ENCODE results near the gene PPP1R37. TPM values are rescaled to one million over a fixed set of nuclear protein-coding genes. Genes with fewer than 3 reads are reported as not detected.

PPP1R37 gene
- total and polyA plus RNA-seq, 4 donors = 19.2 to 39.7 (median 25.9) TPM

GRCh38 chr19:45182758-45183157, 89.8 kb downstream of the PPP1R37 start:
- peaks cover 0 to 13% (median 7%) of the 10 kb centered on the region in 5 donors for H3K4me1 ChIP-seq (ENCODE audit: control insufficient read depth in 5 of 5, insufficient read depth in 5 of 5, low read length in 5 of 5)
- no peak for DNase-seq
- H3K4me3 ChIP-seq = no peak overlapping the region
- no peaks in the 10 kb centered on the region for H3K9me3 ChIP-seq (ENCODE audit: control insufficient read depth in 4 of 4, insufficient read depth in 3 of 4, low read length in 3 of 4)
- WGBS, 2 donors = 59 to 61% methylated on average over 4 of the region's 4 CpGs
- ATAC-seq (ENCODE audit: insufficient read depth, low FRiP score) = no peak
- no peak overlapping the region for H3K9ac ChIP-seq (ENCODE audit: insufficient read depth in 1 of 2, low read length in 2 of 2)
- peaks cover 0 to 3% (median 0%) of the 10 kb centered on the region in 4 donors for H3K36me3 ChIP-seq (ENCODE audit: control insufficient read depth in 4 of 4, insufficient read depth in 4 of 4, low read length in 4 of 4)
- TF ChIP-seq CTCF (IDR thresholded peaks at IDR 0.05; ENCODE audit: control extremely low read depth, extremely low read depth) = no peak
- H3K27ac ChIP-seq (ENCODE audit: low read depth in 1 of 2, low read length in 1 of 2) = no peak overlapping the region
- no peaks in the 10 kb centered on the region for H3K27me3 ChIP-seq (ENCODE audit: control insufficient read depth in 3 of 3, insufficient read depth in 3 of 3, low read length in 2 of 3)

- H3K4me3 ChIP-seq = no peak overlapping the region
- TF ChIP-seq CTCF (IDR thresholded peaks at IDR 0.05; ENCODE audit: control extremely low read depth, extremely low read depth) = no peak
- no peaks in the 10 kb centered on the region for H3K27me3 ChIP-seq (ENCODE audit: control insufficient read depth in 3 of 3, insufficient read depth in 3 of 3, low read length in 2 of 3)
- 89 to 93% methylated on average over 5 of the region's 5 CpGs for WGBS, 2 donors
- no peaks in the 10 kb centered on the region for H3K9me3 ChIP-seq (ENCODE audit: control insufficient read depth in 4 of 4, insufficient read depth in 3 of 4, low read length in 3 of 4)
- H3K9ac ChIP-seq (ENCODE audit: insufficient read depth in 1 of 2, low read length in 2 of 2) = no peak overlapping the region
- peaks cover 0 to 13% (median 7%) of the 10 kb centered on the region in 5 donors for H3K4me1 ChIP-seq (ENCODE audit: control insufficient read depth in 5 of 5, insufficient read depth in 5 of 5, low read length in 5 of 5)
- no peak overlapping the region for H3K27ac ChIP-seq (ENCODE audit: low read depth in 1 of 2, low read length in 1 of 2)
- no peak for DNase-seq
- H3K36me3 ChIP-seq (ENCODE audit: control insufficient read depth in 4 of 4, insufficient read depth in 4 of 4, low read length in 4 of 4) = peaks cover 0 to 3% (median 0%) of the 10 kb centered on the region in 4 donors
- ATAC-seq (ENCODE audit: insufficient read depth, low FRiP score) = no peak
Measured at GRCh38 chr19:45184115-45184514, 91.1 kb downstream of the PPP1R37 start.

GRCh38 chr19:45186509-45187334, 93.7 kb downstream of the PPP1R37 start:
- no peaks in the 10 kb centered on the region for H3K36me3 ChIP-seq (ENCODE audit: control insufficient read depth in 4 of 4, insufficient read depth in 4 of 4, low read length in 4 of 4)
- no peak overlapping the region for H3K27ac ChIP-seq (ENCODE audit: low read depth in 1 of 2, low read length in 1 of 2)
- no peaks in the 10 kb centered on the region for H3K27me3 ChIP-seq (ENCODE audit: control insufficient read depth in 3 of 3, insufficient read depth in 3 of 3, low read length in 2 of 3)
- no peak for ATAC-seq (ENCODE audit: insufficient read depth, low FRiP score)
- no peaks in the 10 kb centered on the region for H3K9me3 ChIP-seq (ENCODE audit: control insufficient read depth in 4 of 4, insufficient read depth in 3 of 4, low read length in 3 of 4)
- H3K4me1 ChIP-seq (ENCODE audit: control insufficient read depth in 5 of 5, insufficient read depth in 5 of 5, low read length in 5 of 5) = no peaks in the 10 kb centered on the region
- TF ChIP-seq CTCF (IDR thresholded peaks at IDR 0.05; ENCODE audit: control extremely low read depth, extremely low read depth) = no peak
- DNase-seq = no peak
- no peak overlapping the region for H3K9ac ChIP-seq (ENCODE audit: insufficient read depth in 1 of 2, low read length in 2 of 2)
- H3K4me3 ChIP-seq = no peak overlapping the region
- whole genome bisulfite sequencing, 2 donors = 86 to 95% methylated on average over 12 of the region's 12 CpGs
